ENCODE measurements around the gene GPR21. TPM values are rescaled to one million over a fixed set of nuclear protein-coding genes. Genes with fewer than 3 reads are reported as not detected.
A peak's percentile ranks its signal among the peaks of the same experiment; 100 is the strongest.

Gene GPR21
- total RNA-seq, 1 donor from 2014 or later = 6.4 TPM

DNA sequence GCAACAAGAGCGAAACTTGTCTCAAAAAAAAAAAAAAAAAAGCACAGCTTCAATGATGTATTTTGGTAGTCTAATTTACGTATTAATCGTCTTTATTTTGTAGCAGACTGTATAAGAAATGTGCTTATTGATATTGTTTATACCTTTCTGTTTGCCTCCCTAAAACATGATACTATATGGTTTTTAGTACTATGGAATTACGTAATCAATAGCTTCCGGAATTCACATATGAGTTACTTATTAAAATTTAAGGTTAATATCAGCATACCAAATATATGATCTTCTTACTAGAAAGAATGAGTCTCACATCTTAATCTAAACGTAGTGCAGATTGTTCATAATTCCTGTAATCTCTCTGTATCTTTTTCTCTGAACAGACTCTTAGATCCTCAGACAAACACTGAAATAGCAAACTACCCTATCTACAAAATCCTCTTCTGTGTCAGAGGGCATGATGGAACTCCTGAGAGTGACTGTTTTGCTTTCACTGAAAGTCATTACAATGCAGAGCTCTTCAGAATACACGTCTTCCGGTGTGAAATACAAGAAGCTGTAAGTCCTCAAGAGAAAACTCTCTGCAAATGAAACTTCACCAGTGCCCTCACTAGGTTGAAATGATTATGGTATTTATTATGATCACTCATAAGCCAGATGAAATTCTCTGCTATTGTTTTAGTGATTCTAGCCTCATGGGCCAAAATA lies 44.4 kb upstream of the GPR21 start:
- no peaks in the 10 kb centered on the region for H4K20me1 ChIP-seq (ENCODE audit: low read depth)
- Mint-ChIP-seq H3K4me3 (no peak overlapping the region), H3K9me3 (no peaks in the 10 kb centered on the region), H3K27ac (no peak overlapping the region), H3K4me1 (no peaks in the 10 kb centered on the region), H3K27me3 (ENCODE audit: insufficient read depth, low read depth) (no peaks in the 10 kb centered on the region), H3K36me3 (peaks cover 3% of the 10 kb centered on the region)
- H2AFZ ChIP-seq (replicated peaks) = no peak overlapping the region
- no peaks in the 10 kb centered on the region for H3K4me1 ChIP-seq
- DNase-seq (ENCODE audit: low spot score) = no peak
- H3K9ac ChIP-seq = no peak overlapping the region
- no peak overlapping the region for H3K4me2 ChIP-seq
- H3K79me2 ChIP-seq (ENCODE audit: low read depth) = peaks cover under 1% of the 10 kb centered on the region
- TF ChIP-seq EZH2 (IDR thresholded peaks at IDR 0.05) (no peak), EZH2phosphoT487 (IDR thresholded peaks at IDR 0.05) (no peak)
- TF ChIP-seq, protein P1, sequence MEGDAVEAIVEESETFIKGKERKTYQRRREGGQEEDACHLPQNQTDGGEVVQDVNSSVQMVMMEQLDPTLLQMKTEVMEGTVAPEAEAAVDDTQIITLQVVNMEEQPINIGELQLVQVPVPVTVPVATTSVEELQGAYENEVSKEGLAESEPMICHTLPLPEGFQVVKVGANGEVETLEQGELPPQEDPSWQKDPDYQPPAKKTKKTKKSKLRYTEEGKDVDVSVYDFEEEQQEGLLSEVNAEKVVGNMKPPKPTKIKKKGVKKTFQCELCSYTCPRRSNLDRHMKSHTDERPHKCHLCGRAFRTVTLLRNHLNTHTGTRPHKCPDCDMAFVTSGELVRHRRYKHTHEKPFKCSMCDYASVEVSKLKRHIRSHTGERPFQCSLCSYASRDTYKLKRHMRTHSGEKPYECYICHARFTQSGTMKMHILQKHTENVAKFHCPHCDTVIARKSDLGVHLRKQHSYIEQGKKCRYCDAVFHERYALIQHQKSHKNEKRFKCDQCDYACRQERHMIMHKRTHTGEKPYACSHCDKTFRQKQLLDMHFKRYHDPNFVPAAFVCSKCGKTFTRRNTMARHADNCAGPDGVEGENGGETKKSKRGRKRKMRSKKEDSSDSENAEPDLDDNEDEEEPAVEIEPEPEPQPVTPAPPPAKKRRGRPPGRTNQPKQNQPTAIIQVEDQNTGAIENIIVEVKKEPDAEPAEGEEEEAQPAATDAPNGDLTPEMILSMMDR (IDR thresholded peaks at IDR 0.05) = no peak
- peaks cover 8% of the 10 kb centered on the region for H3K36me3 ChIP-seq
- H3K27ac ChIP-seq = no peak overlapping the region
- H3K9me3 ChIP-seq (ENCODE audit: low read depth) = no peaks in the 10 kb centered on the region
- no peaks in the 10 kb centered on the region for H3K27me3 ChIP-seq
- no peak overlapping the region for H3K4me3 ChIP-seq
- peaks cover 12% of the 10 kb centered on the region for H3F3A ChIP-seq (ENCODE audit: low read depth)

DNA sequence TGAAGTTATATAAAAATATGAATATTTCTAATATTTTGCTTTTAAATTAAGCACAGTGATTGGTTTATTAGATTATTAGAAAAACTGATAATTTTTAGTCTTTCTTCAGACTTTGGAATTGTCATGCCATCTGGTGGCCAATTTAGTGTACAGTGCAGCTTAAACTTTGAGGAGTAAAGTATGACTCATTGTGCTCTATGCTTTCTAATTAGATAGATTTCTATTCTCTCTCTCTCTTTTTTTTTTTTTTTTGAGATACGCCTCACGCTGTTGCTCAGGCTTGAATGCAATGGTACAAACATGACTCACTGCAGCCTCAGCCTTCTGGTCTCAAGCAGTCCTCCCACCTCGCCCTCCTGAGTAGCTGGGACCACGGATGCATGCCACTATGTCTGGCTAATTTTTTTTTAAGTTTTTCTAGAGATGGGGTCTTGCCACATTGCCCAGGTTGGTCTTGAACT lies 42.1 kb upstream of the GPR21 start:
- peaks cover 12% of the 10 kb centered on the region for H3F3A ChIP-seq (ENCODE audit: low read depth)
- peak; percentile 5 for DNase-seq (ENCODE audit: low spot score)
- H2AFZ ChIP-seq (replicated peaks) = no peak overlapping the region
- H4K20me1 ChIP-seq (ENCODE audit: low read depth) = no peaks in the 10 kb centered on the region
- no peaks in the 10 kb centered on the region for H3K4me1 ChIP-seq
- no peaks in the 10 kb centered on the region for H3K79me2 ChIP-seq (ENCODE audit: low read depth)
- no peak overlapping the region for H3K9ac ChIP-seq
- H3K36me3 Mint-ChIP-seq = peaks cover 3% of the 10 kb centered on the region
- no peak overlapping the region for H3K4me2 ChIP-seq
- TF ChIP-seq EZH2 (IDR thresholded peaks at IDR 0.05) = no peak
- TF ChIP-seq, protein P1 (IDR thresholded peaks at IDR 0.05) = peak; percentile 57
- H3K27ac ChIP-seq = no peak overlapping the region
- no peaks in the 10 kb centered on the region for H3K9me3 ChIP-seq (ENCODE audit: low read depth)
- no peak overlapping the region for H3K4me3 ChIP-seq
- H3K4me1 Mint-ChIP-seq = no peaks in the 10 kb centered on the region
- no peak overlapping the region for H3K27ac Mint-ChIP-seq
- H3K9me3 Mint-ChIP-seq = no peaks in the 10 kb centered on the region
- no peaks in the 10 kb centered on the region for H3K27me3 ChIP-seq
- H3K36me3 ChIP-seq = peaks cover 8% of the 10 kb centered on the region
- H3K27me3 Mint-ChIP-seq (ENCODE audit: insufficient read depth, low read depth) = no peaks in the 10 kb centered on the region
- H3K4me3 Mint-ChIP-seq = no peak overlapping the region

DNA sequence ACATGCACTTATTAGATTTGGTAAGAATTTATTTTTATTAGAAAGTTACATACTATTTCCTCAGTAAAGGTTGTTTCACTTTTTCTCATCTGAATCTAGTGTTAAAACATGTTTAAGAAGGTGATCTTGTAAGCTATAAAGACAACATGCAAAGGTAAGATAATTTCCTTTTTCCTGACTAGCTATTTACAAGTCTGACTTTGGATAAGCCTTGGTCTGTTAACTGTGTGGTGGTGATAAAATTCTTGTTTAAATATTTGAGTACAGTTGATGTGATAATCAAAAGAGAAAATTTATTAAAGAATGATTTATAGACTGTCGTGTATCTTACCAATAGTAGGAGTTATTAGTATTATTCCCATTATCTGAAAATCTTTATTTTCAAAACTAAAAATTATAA lies 36.9 kb upstream of the GPR21 start:
- no peak overlapping the region for H3K27ac ChIP-seq
- no peaks in the 10 kb centered on the region for H3K9me3 Mint-ChIP-seq
- DNase-seq (ENCODE audit: low spot score) = no peak
- peaks cover 6% of the 10 kb centered on the region for H3F3A ChIP-seq (ENCODE audit: low read depth)
- H3K9ac ChIP-seq = no peak overlapping the region
- H3K27ac Mint-ChIP-seq = no peak overlapping the region
- no peak overlapping the region for H3K4me3 ChIP-seq
- H3K4me2 ChIP-seq = no peak overlapping the region
- TF ChIP-seq, protein P1 (IDR thresholded peaks at IDR 0.05) = no peak
- TF ChIP-seq EZH2 (IDR thresholded peaks at IDR 0.05) (no peak), EZH2phosphoT487 (IDR thresholded peaks at IDR 0.05) (no peak)
- no peaks in the 10 kb centered on the region for H3K79me2 ChIP-seq (ENCODE audit: low read depth)
- H3K4me3 Mint-ChIP-seq = no peak overlapping the region
- H4K20me1 ChIP-seq (ENCODE audit: low read depth) = no peaks in the 10 kb centered on the region
- H2AFZ ChIP-seq (replicated peaks) = no peak overlapping the region
- no peaks in the 10 kb centered on the region for H3K9me3 ChIP-seq (ENCODE audit: low read depth)
- H3K4me1 Mint-ChIP-seq = peaks cover 8% of the 10 kb centered on the region
- peaks cover 37% of the 10 kb centered on the region for H3K36me3 ChIP-seq
- no peaks in the 10 kb centered on the region for H3K4me1 ChIP-seq
- no peaks in the 10 kb centered on the region for H3K27me3 ChIP-seq
- H3K27me3 Mint-ChIP-seq (ENCODE audit: insufficient read depth, low read depth) = no peaks in the 10 kb centered on the region
- H3K36me3 Mint-ChIP-seq = peaks cover 19% of the 10 kb centered on the region

Data from neural progenitor cell (in vitro differentiated cells).